Nephron (organoid): Measurements from ENCODE around the gene NEDD4L.

Experiments used
- H3K27ac Mint-ChIP-seq, 3 experiments: 2 replicates each; pipeline ENCODE4 v1.8.0; 2020; ENCODE audit warnings: mixed read lengths in 3 of 3, mild to moderate bottlenecking in 2 of 3, moderate library complexity in 1 of 3
- H3K27me3 Mint-ChIP-seq: 2 replicates; pipeline ENCODE4 v1.8.0; 2021; ENCODE audit warnings: low read depth, mild to moderate bottlenecking, moderate library complexity, mixed read lengths
- H3K36me3 Mint-ChIP-seq: 2 replicates; pipeline ENCODE4 v1.8.0; 2020; ENCODE audit warnings: low read depth, mixed read lengths
- H3K4me1 Mint-ChIP-seq: 2 replicates; pipeline ENCODE4 v1.8.0; 2020; ENCODE audit warnings: mixed read lengths
- H3K4me3 Mint-ChIP-seq, 3 experiments: 2 replicates each; pipeline ENCODE4 v1.8.0; 2020; ENCODE audit warnings: mild to moderate bottlenecking in 3 of 3, mixed read lengths in 3 of 3, moderate library complexity in 2 of 3
- H3K9me3 Mint-ChIP-seq: 2 replicates; pipeline ENCODE4 v1.8.0; 2020; ENCODE audit warnings: mixed read lengths
- TF ChIP-seq, protein P1 (sequence below), 3 experiments: fragments of 200-600 bp; sonication (generic); IDR thresholded peaks; one replicate each; pipeline ENCODE4 v1.5.0; 2021; ENCODE audit warnings: antibody characterized with exemption in 3 of 3; ENCODE audit not compliant: unreplicated experiment in 3 of 3

The NEDD4L gene

GRCh38 chr18:58139459-58140386, 95.7 kb downstream of the NEDD4L start:
- TF ChIP-seq, protein P1, sequence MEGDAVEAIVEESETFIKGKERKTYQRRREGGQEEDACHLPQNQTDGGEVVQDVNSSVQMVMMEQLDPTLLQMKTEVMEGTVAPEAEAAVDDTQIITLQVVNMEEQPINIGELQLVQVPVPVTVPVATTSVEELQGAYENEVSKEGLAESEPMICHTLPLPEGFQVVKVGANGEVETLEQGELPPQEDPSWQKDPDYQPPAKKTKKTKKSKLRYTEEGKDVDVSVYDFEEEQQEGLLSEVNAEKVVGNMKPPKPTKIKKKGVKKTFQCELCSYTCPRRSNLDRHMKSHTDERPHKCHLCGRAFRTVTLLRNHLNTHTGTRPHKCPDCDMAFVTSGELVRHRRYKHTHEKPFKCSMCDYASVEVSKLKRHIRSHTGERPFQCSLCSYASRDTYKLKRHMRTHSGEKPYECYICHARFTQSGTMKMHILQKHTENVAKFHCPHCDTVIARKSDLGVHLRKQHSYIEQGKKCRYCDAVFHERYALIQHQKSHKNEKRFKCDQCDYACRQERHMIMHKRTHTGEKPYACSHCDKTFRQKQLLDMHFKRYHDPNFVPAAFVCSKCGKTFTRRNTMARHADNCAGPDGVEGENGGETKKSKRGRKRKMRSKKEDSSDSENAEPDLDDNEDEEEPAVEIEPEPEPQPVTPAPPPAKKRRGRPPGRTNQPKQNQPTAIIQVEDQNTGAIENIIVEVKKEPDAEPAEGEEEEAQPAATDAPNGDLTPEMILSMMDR (IDR thresholded peaks at IDR 0.05; ENCODE audit: unreplicated experiment in 3 of 3) = no peak
- no peak overlapping the region for H3K4me3 Mint-ChIP-seq
- peaks cover 11% of the 10 kb centered on the region for H3K36me3 Mint-ChIP-seq
- no peaks in the 10 kb centered on the region for H3K27me3 Mint-ChIP-seq
- H3K9me3 Mint-ChIP-seq = no peaks in the 10 kb centered on the region
- H3K27ac Mint-ChIP-seq = peak overlapping the region; percentile 22 to 42 (median 30)
- peaks cover 53% of the 10 kb centered on the region for H3K4me1 Mint-ChIP-seq

DNA sequence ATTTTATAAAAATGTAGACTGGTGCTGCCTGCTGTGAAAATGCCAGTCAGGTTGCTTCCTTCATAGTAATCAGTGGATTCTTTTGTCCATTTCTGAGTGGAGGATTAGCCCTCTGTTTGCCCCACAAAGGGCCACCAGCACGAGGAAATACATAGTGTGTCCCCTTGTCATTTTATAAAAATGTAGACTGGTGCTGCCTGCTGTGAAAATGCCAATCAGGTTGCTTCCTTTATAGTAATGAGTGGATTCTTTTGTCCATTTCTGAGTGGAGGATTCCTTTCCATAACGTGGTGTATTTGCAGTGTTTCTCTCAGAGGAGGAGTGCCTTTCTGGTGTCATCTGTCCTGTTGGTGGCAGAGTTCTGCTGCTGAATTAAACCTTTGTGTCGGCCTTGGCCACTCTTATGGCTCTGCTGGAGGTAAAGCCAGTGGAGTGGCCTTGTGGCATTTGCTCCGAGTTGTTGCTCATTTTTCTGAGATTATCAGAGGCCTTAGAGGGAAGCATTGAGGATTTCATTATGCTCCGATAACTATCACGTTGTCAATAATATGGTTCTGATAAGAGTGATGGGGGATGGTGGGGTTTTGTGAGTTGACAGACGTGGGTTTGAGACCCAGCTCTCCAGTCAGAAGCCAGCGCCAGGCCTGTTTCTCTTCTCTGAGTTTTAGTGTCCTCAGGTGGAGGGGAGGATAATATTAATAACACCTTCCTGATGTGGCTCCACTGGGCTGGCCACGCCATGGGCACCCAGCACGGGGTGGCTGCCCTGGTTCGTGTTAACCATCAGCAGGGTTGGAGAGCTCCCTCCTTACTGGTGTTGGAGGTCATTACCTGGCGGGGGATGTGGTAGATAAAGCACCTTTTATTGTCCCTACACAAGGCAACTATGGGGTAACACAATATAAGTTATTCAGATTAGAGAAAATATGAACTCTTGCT, 96.6 kb downstream of the NEDD4L start:
- H3K4me1 Mint-ChIP-seq = peaks cover 43% of the 10 kb centered on the region

DNA sequence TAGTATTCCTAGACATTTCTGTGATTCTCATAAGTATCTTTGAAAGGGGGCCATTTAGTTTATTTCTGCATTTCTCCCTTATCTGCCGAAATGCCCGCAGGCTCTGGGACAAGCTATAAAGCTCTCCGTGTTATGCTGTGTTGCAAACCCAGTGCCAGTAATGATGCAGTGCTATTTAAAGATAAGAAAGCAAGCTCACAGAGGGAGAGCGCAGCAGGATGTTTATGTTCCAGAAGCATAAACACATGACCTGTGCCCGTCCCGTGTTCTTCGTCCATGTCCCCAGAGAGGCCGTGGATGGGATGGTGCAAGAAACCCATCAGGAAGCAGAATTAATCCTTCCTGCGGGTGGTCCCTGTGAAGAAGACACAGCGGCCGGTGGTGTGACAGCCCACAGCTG, 99.4 kb downstream of the NEDD4L start:
- TF ChIP-seq, protein P1 (IDR thresholded peaks at IDR 0.05; ENCODE audit: unreplicated experiment in 3 of 3) = no peak
- peaks cover 35% of the 10 kb centered on the region for H3K4me1 Mint-ChIP-seq
- H3K9me3 Mint-ChIP-seq = no peaks in the 10 kb centered on the region
- no peak overlapping the region for H3K4me3 Mint-ChIP-seq
- peaks cover 11% of the 10 kb centered on the region for H3K36me3 Mint-ChIP-seq
- no peaks in the 10 kb centered on the region for H3K27me3 Mint-ChIP-seq
- peak overlapping the region; percentile 19 to 67 (median 61) for H3K27ac Mint-ChIP-seq

More for the DNA sequence above, 96.6 kb downstream of the NEDD4L start:
- Mint-ChIP-seq H3K4me3 (no peak overlapping the region), H3K36me3 (peaks cover 11% of the 10 kb centered on the region), H3K27me3 (no peaks in the 10 kb centered on the region), H3K27ac (peak overlapping the region; percentile 30 to 70 (median 45)), H3K9me3 (no peaks in the 10 kb centered on the region)
- TF ChIP-seq, protein P1 (IDR thresholded peaks at IDR 0.05; ENCODE audit: unreplicated experiment in 3 of 3) = no peak

DNA sequence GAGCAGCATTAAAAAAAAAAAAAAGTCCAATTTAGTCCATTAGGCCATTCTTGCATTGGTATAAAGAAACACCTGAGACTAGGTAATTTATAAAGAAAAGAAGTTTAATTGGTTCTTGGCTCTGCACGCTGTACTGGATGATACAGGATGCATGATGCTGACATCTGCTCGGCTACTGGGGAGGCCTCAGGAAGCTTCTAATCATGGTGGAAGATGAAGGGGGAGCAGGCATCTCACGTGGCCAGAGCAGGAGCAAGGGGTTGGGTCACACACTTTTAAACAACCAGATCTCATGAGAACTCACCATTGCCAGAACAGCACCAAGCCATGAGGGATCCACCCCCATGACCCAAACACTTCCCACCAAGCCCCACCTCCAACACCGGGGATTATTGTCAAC, 100.1 kb downstream of the NEDD4L start:
- no peaks in the 10 kb centered on the region for H3K9me3 Mint-ChIP-seq
- no peak overlapping the region for H3K4me3 Mint-ChIP-seq
- no peaks in the 10 kb centered on the region for H3K27me3 Mint-ChIP-seq
- H3K4me1 Mint-ChIP-seq = peaks cover 42% of the 10 kb centered on the region
- peak overlapping the region in 1 of 3 experiments; percentile 16 for H3K27ac Mint-ChIP-seq
- H3K36me3 Mint-ChIP-seq = peaks cover 11% of the 10 kb centered on the region
- TF ChIP-seq, protein P1 (IDR thresholded peaks at IDR 0.05; ENCODE audit: unreplicated experiment in 3 of 3) = no peak

DNA sequence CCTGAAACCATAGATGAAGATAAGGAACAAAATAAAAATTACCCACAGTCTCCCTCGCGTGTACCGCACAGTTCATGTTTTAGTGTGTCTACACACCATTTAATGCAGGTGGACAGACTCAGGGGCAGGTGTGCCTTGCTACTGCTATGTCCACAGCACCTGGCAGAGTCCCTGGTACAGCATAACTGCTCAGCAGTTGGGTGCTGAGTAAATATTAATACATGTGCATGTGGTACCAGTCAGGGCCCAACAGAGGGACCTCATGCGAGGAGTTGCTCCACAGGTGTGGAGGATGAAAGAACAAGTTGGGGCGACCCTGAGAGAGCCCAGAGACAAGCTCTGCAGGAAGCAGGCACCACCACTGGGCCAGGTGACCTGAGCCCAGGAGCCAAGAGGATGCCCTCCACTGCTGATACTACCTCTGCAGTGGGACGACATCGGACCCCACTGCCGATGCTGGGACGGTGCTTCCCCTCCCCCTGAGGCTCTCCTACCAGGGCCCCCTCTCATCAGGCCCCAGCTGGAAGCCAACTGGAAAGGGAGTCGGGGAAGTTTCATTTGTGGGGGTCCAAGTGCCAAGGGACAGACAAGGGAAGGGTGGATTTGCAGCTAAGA, 100.8 kb downstream of the NEDD4L start:
- H3K4me1 Mint-ChIP-seq = peaks cover 44% of the 10 kb centered on the region
- no peak overlapping the region for H3K4me3 Mint-ChIP-seq
- TF ChIP-seq, protein P1 (IDR thresholded peaks at IDR 0.05; ENCODE audit: unreplicated experiment in 3 of 3) = no peak
- H3K27ac Mint-ChIP-seq = no peak overlapping the region
- no peaks in the 10 kb centered on the region for H3K9me3 Mint-ChIP-seq
- H3K36me3 Mint-ChIP-seq = peaks cover 11% of the 10 kb centered on the region
- H3K27me3 Mint-ChIP-seq = no peaks in the 10 kb centered on the region
